ENCODE data around the gene DOP1A. TPM values are rescaled to one million over a fixed set of nuclear protein-coding genes. Genes with fewer than 3 reads are reported as not detected.

Gene DOP1A
- total and polyA plus RNA-seq, 2 experiments from 2014 or later, result 4.5 to 26.0 TPM

GRCh38 chr6:83097675-83098074 is 30.2 kb downstream of the DOP1A start:
- H3K36me3 ChIP-seq, result no peaks in the 10 kb centered on the region
- H3K27ac ChIP-seq, result no peak overlapping the region
- DNase-seq (ENCODE audit: low read depth in 1 of 2, low spot score in 1 of 2), result no peak
- TF ChIP-seq CTCF (IDR thresholded peaks at IDR 0.05; ENCODE audit: low read depth, low read length), result no peak
- H3K9me3 ChIP-seq (ENCODE audit: low read depth), result no peaks in the 10 kb centered on the region
- H3K27me3 ChIP-seq, result no peaks in the 10 kb centered on the region
- H3K4me1 ChIP-seq (ENCODE audit: low read depth), result no peaks in the 10 kb centered on the region
- H3K4me3 ChIP-seq, result no peak overlapping the region

DNA sequence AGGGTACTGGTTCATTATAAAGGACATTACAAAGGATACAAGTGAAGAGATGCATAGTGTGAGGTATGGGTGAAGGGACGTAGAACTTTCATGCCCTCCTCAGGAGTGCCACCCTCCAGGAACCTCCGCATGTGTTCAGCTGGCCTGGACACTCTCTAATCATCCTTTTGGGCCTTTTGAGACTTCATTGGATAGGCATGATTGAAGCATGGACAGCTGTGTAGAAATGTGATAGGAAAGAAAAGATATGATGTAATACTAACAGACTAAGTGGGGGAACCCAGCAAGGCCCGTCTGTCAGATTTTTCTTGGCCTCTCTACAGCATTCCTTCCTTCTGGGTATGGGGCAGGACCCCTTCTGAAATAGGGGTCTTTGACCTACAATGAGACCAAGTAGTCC is 31.1 kb downstream of the DOP1A start:
- Histone ChIP-seq H3K27me3 (no peaks in the 10 kb centered on the region), H3K9me3 (ENCODE audit: low read depth) (no peaks in the 10 kb centered on the region), H3K36me3 (no peaks in the 10 kb centered on the region), H3K4me1 (ENCODE audit: low read depth) (no peaks in the 10 kb centered on the region), H3K27ac (no peak overlapping the region), H3K4me3 (no peak overlapping the region)
- no peak for TF ChIP-seq CTCF (IDR thresholded peaks at IDR 0.05; ENCODE audit: low read depth, low read length)
- no peak for DNase-seq (ENCODE audit: low read depth in 1 of 2, low spot score in 1 of 2)

DNA sequence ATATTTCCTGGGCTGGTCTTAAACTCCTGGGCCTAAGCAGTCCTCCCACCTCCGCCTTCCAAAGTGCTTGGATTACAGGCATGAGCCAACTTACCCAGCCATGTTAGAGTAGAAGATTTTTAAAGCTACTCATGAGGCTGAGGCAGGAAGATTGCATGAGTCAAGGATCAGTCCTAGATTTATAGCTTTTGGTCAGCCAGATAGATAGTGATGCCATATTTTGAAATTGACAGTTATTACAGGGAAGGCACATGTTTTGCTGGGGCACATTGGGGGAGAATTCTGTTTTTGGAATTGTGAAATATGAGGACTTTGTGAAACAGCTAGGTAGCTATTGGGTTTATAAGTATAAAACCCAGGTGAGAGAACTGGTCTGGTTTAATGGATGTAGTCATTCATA is 40.9 kb downstream of the DOP1A start:
- DNase-seq (ENCODE audit: low read depth in 1 of 2, low spot score in 1 of 2), result no peak
- H3K27me3 ChIP-seq, result no peaks in the 10 kb centered on the region
- no peaks in the 10 kb centered on the region for H3K4me1 ChIP-seq (ENCODE audit: low read depth)
- H3K36me3 ChIP-seq, result peaks cover 21% of the 10 kb centered on the region
- no peak overlapping the region for H3K27ac ChIP-seq
- H3K9me3 ChIP-seq (ENCODE audit: low read depth), result no peaks in the 10 kb centered on the region
- H3K4me3 ChIP-seq, result no peak overlapping the region
- no peak for TF ChIP-seq CTCF (IDR thresholded peaks at IDR 0.05; ENCODE audit: low read depth, low read length)

- Histone ChIP-seq H3K9me3 (ENCODE audit: low read depth) (no peaks in the 10 kb centered on the region), H3K27me3 (no peaks in the 10 kb centered on the region), H3K4me1 (ENCODE audit: low read depth) (no peaks in the 10 kb centered on the region), H3K36me3 (peaks cover 21% of the 10 kb centered on the region), H3K27ac (no peak overlapping the region), H3K4me3 (no peak overlapping the region)
- no peak for DNase-seq (ENCODE audit: low read depth in 1 of 2, low spot score in 1 of 2)
- TF ChIP-seq CTCF (IDR thresholded peaks at IDR 0.05; ENCODE audit: low read depth, low read length), result no peak
These were observed 45.8 kb downstream of the DOP1A start for GRCh38 chr6:83113258-83113657.

DNA sequence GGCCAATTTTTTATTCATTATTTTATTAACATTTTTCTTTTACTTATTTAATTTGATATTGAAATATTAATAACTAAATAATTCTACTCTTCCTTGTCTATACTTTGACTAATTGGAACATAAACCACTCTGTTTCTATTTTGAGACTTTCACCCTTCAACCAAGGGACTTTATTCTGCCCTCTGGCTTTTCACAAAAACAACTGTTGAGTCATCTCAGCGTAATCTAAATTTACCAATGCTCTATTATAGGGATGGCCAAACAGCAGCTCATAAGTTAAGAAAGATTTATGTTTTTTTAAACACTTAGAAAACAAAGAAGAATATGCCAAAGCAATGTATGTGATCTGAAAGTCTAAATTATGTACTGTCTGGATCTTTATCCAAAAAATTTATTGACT is 46.7 kb downstream of the DOP1A start:
- Histone ChIP-seq H3K9me3 (ENCODE audit: low read depth) (no peaks in the 10 kb centered on the region), H3K4me1 (ENCODE audit: low read depth) (no peaks in the 10 kb centered on the region), H3K27ac (no peak overlapping the region), H3K36me3 (peaks cover 24% of the 10 kb centered on the region), H3K4me3 (no peak overlapping the region), H3K27me3 (no peaks in the 10 kb centered on the region)
- TF ChIP-seq CTCF (IDR thresholded peaks at IDR 0.05; ENCODE audit: low read depth, low read length), result no peak
- DNase-seq (ENCODE audit: low read depth in 1 of 2, low spot score in 1 of 2), result peak in 1 of 2 donors; percentile 16

DNA sequence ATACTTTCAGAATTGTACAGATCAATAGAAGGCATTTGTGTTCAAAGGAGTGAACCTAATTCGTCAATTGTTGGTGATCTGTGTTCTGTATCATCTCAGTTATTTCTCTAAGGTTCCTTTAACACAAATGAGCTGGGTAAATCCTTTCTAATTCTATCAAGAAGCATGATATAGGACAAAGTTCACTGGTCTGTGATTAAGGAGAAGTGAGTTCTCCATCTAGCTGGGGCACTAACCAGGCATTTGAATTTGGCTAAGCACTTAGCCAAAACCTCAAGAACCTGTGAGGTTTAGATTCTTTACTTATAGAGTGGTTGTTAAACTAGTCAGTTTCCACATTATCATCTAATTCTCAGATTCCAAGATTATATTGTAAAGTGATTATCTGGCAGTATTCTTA is 50.3 kb downstream of the DOP1A start:
- no peak for TF ChIP-seq CTCF (IDR thresholded peaks at IDR 0.05; ENCODE audit: low read depth, low read length)
- DNase-seq (ENCODE audit: low read depth in 1 of 2, low spot score in 1 of 2), result peak in 1 of 2 donors; percentile 2
- H3K9me3 ChIP-seq (ENCODE audit: low read depth), result no peaks in the 10 kb centered on the region

More for the DNA sequence above, 50.3 kb downstream of the DOP1A start:
- Histone ChIP-seq H3K36me3 (peaks cover 34% of the 10 kb centered on the region), H3K27ac (no peak overlapping the region), H3K4me1 (ENCODE audit: low read depth) (no peaks in the 10 kb centered on the region), H3K4me3 (no peak overlapping the region), H3K27me3 (no peaks in the 10 kb centered on the region)
